ENCODE measurements around the gene PRG2. TPM values are rescaled to one million over a fixed set of nuclear protein-coding genes. Genes with fewer than 3 reads are reported as not detected.
A peak's percentile ranks its signal among the peaks of the same experiment; 100 is the strongest.

PRG2 gene
- total and polyA plus RNA-seq, 2 of the 13 experiments (the other 11 are each of a cell fraction or from before 2014, with no cell fraction given): not detected

- TF ChIP-seq, protein P1, sequence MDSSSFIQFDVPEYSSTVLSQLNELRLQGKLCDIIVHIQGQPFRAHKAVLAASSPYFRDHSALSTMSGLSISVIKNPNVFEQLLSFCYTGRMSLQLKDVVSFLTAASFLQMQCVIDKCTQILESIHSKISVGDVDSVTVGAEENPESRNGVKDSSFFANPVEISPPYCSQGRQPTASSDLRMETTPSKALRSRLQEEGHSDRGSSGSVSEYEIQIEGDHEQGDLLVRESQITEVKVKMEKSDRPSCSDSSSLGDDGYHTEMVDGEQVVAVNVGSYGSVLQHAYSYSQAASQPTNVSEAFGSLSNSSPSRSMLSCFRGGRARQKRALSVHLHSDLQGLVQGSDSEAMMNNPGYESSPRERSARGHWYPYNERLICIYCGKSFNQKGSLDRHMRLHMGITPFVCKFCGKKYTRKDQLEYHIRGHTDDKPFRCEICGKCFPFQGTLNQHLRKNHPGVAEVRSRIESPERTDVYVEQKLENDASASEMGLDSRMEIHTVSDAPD (CRISPR knock-in tag; IDR thresholded peaks at IDR 0.05): no peak
- no peak for TF ChIP-seq GPN1 (CRISPR knock-in tag; IDR thresholded peaks at IDR 0.05; ENCODE audit: borderline replicate concordance)
- TF ChIP-seq ZNF564 (CRISPR knock-in tag; IDR thresholded peaks at IDR 0.05): no peak
- TF ChIP-seq ZNF232 (CRISPR knock-in tag; IDR thresholded peaks at IDR 0.05; ENCODE audit: borderline replicate concordance): no peak
- TF ChIP-seq ZBTB7A (CRISPR knock-in tag; IDR thresholded peaks at IDR 0.05): no peak
- TF ChIP-seq PLRG1 (conservative IDR thresholded peaks at IDR 0.05): no peak
- no peak for TF ChIP-seq FOSL1 (CRISPR knock-in tag; IDR thresholded peaks at IDR 0.05; ENCODE audit: borderline replicate concordance)
- no peak for TF ChIP-seq PAF1 (CRISPR knock-in tag; IDR thresholded peaks at IDR 0.05)
- TF ChIP-seq HMGXB3 (CRISPR knock-in tag; IDR thresholded peaks at IDR 0.05; ENCODE audit: borderline replicate concordance): no peak
- peak; percentile 82 for TF ChIP-seq FOXA3 (CRISPR knock-in tag; IDR thresholded peaks at IDR 0.05)
- TF ChIP-seq NFAT5 (CRISPR knock-in tag; IDR thresholded peaks at IDR 0.05): no peak
- TF ChIP-seq NR0B2 (CRISPR knock-in tag; IDR thresholded peaks at IDR 0.05): no peak
- no peak for TF ChIP-seq RARG (CRISPR knock-in tag; IDR thresholded peaks at IDR 0.05; ENCODE audit: low read depth)
Observed at GRCh38 chr11:57399972-57400578, 9.6 kb upstream of the PRG2 start (continued).
